ENCODE measurements around the gene DPY19L2. TPM values are rescaled to one million over a fixed set of nuclear protein-coding genes. Genes with fewer than 3 reads are reported as not detected.
"Not testable (repeated sequence)": the region's sequence is repeated elsewhere in the genome, so short reads cannot be mapped to it uniquely, and the experiment has no call there.

Gene DPY19L2
- total RNA-seq, 3 donors from 2014 or later: 1.5 to 3.0 (median 2.3) TPM

DNA sequence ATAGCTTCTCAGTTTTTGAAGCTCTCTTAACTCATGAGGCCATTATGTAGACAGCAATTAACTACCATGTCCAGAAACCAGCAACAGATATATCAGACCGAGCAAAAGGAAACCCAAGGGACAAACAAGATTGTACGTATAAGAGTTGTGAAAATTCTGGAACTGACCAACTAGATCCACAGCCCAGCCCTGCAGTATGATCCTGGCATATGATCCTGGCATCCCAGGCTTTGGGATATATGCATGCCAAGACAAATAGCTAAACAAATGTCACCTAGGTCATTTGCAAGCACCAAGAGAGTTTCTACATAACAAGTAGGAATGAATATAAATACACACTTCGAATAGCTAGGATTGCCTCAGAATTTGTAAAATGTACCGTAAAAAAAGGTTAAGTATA lies 44.0 kb downstream of the DPY19L2 start:
- not testable (repeated sequence) for H3K4me3 Mint-ChIP-seq; H3K27me3 Mint-ChIP-seq (ENCODE audit: low read depth); H3K36me3 Mint-ChIP-seq (ENCODE audit: insufficient read depth); H3K4me1 Mint-ChIP-seq (ENCODE audit: low read depth); DNase-seq; ATAC-seq; H3K9me3 Mint-ChIP-seq

DNA sequence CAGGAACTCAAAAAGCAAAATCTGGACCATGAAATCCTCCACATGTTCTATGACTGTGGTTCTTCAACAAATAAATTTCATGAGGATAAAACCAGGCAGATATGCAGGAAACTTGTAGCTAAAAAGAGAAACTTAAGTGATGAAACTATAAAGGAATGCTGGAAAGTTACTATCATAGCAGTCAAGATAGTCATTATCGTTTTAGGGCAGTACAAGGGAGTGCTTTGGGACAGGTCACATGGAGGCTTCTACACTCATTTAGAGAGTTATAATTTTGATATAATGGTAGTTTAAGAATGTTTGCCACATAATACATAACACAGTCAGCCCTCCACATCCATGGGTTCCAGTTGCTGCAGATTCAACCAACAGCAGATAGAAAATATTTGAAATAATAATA lies 52.7 kb downstream of the DPY19L2 start:
- not testable (repeated sequence) for H3K4me3 Mint-ChIP-seq; H3K27me3 Mint-ChIP-seq (ENCODE audit: low read depth); H3K9me3 Mint-ChIP-seq

DNA sequence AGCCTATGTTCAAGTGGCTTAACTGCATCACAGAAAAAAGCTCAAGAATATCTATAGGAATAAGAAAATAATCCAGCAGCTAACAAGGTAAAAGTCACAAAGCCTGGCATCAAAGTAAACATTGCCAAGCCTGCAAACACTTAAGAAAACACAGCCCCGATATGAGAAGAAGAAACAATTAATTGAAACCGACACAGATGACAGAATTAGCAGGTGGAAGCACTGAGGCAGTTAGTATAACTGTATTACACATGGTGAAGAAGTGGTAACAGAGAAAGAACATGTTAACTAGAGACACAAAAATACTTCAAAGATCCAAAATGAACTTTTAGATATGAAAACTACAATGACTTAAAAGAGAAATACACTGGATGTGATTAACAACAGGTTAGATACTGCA lies 57.0 kb downstream of the DPY19L2 start:
- not testable (repeated sequence) for DNase-seq; H3K27me3 Mint-ChIP-seq (ENCODE audit: low read depth); H3K4me3 Mint-ChIP-seq; H3K4me1 Mint-ChIP-seq (ENCODE audit: low read depth); H3K36me3 Mint-ChIP-seq (ENCODE audit: insufficient read depth); H3K9me3 Mint-ChIP-seq; ATAC-seq

More for the DNA sequence above, 52.7 kb downstream of the DPY19L2 start:
- H3K4me1 Mint-ChIP-seq (ENCODE audit: low read depth); H3K36me3 Mint-ChIP-seq (ENCODE audit: insufficient read depth); DNase-seq; ATAC-seq: not testable (repeated sequence)

DNA sequence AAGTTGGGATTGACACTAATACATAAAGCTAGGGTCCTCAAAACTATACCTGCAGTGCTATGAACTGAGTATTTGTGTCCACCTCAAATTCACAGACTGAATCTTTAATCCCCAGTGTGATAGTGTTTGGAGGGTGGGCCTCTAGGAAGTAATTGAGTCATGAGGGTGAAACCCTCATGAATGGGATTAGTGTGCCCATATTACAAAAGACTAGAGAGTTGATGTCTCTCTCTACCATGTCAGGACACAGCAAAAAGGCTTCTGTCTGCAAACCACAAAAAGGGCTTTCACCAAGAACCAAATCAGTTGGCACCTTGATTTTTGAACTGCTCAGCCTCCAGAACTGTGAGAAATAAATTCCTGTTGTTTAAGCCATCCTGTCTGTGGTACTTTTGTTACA lies 59.0 kb downstream of the DPY19L2 start:
- ATAC-seq; H3K9me3 Mint-ChIP-seq; H3K36me3 Mint-ChIP-seq (ENCODE audit: insufficient read depth); H3K27me3 Mint-ChIP-seq (ENCODE audit: low read depth); H3K4me3 Mint-ChIP-seq; H3K4me1 Mint-ChIP-seq (ENCODE audit: low read depth); DNase-seq: not testable (repeated sequence)

DNA sequence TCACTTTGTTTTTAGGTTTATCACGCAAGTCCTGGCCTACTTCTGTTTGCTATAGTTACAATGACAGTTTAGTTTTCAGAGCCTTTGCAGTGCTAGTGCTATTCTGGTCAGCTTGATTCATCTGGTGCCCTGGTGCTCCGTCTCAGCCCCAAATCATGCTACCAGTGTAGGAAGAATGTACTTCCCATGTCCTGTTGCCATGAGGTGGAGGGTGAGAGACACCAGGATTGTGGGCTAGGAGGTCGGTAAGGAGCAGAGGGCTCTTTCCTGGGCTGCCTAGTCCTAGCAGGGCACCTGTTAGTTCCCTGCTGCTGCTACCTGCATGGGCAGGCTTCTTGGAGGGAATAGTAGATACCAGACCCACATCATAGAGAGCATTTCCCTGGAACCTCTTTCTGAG lies 63.3 kb downstream of the DPY19L2 start:
- not testable (repeated sequence) for H3K9me3 Mint-ChIP-seq; ATAC-seq; H3K27me3 Mint-ChIP-seq (ENCODE audit: low read depth); DNase-seq; H3K4me1 Mint-ChIP-seq (ENCODE audit: low read depth); H3K4me3 Mint-ChIP-seq; H3K36me3 Mint-ChIP-seq (ENCODE audit: insufficient read depth)

DNA sequence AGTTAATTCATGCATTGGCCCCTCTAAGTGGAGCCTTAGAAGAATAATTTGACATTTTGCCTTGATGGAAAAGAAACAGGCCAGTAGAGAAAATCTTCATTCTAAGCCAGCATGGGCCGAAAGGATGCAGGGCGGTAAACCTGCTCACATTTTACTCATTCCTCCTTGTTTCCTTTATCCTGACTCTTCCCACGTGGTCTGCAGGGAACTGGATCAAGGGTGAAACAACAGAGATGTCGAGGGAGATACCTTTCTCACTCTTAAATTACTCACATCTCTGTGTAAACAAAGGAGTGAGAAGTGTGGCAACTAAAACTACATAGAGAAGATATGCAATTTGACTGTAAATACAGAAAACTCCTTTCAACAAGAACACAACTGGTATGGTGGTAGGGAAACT lies 73.5 kb downstream of the DPY19L2 start:
- not testable (repeated sequence) for DNase-seq; H3K4me1 Mint-ChIP-seq (ENCODE audit: low read depth); ATAC-seq; H3K9me3 Mint-ChIP-seq; H3K27me3 Mint-ChIP-seq (ENCODE audit: low read depth); H3K36me3 Mint-ChIP-seq (ENCODE audit: insufficient read depth); H3K4me3 Mint-ChIP-seq

DNA sequence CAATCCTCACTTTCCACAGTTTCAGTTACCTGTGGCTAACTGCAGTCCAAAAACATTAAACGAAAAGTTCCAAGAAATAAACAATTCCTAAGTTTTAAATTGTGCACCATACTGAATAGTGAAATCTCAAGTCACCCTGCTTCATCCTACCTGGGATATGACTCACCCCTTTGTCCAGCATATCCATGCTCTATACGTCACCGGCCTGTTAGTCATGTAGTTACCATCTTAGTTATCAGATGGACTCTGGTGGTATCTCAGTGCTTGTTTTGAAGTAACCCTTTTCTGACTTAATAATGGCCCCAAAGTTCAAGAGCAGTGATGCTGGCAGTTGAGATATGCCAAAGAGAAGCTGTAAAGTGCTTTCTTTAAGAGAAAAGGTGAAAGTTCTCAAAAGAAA lies 83.9 kb downstream of the DPY19L2 start:
- H3K4me1 Mint-ChIP-seq (ENCODE audit: low read depth); H3K36me3 Mint-ChIP-seq (ENCODE audit: insufficient read depth); H3K4me3 Mint-ChIP-seq; H3K9me3 Mint-ChIP-seq; DNase-seq; H3K27me3 Mint-ChIP-seq (ENCODE audit: low read depth); ATAC-seq: not testable (repeated sequence)

DNA sequence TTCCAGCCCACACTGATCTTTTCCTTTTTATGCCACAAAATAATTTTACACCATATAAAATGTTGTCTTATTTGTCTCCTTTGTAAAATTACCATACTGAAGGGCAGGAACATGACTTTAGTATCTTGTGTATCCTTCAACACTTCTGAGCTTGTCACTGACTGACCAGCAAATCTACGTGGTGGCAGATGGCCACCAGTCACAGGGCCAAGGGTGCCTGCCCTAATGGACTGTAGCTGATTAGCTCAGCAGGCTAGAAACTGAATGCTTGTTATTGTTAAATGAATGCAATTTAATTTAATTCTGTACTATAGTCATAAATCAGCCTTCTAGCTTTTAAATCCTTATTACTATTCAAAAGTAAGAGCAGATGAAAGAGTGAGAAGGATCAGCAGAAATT lies 85.0 kb downstream of the DPY19L2 start:
- not testable (repeated sequence) for DNase-seq; ATAC-seq; H3K4me1 Mint-ChIP-seq (ENCODE audit: low read depth); H3K27me3 Mint-ChIP-seq (ENCODE audit: low read depth); H3K36me3 Mint-ChIP-seq (ENCODE audit: insufficient read depth); H3K9me3 Mint-ChIP-seq; H3K4me3 Mint-ChIP-seq

DNA sequence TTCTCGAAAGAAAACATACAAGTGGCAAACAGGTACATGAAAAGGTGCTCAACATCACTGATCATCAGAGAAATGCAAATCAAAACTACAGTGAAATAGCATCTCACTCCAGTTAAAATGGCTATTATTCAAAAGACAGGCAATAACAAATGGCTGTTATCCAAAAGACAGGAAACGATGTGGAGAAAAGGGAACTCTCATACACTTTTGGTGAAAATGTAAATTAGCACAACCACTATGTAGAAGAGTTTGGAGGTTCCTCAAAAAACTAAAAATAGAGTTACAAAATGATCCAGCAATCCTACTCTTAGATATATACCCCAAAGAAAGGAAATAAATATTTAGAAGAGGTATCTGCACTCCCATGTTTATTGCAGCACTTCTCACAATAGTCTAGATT lies 90.7 kb downstream of the DPY19L2 start:
- not testable (repeated sequence) for H3K9me3 Mint-ChIP-seq; DNase-seq; H3K36me3 Mint-ChIP-seq (ENCODE audit: insufficient read depth); ATAC-seq; H3K4me3 Mint-ChIP-seq; H3K27me3 Mint-ChIP-seq (ENCODE audit: low read depth); H3K4me1 Mint-ChIP-seq (ENCODE audit: low read depth)

DNA sequence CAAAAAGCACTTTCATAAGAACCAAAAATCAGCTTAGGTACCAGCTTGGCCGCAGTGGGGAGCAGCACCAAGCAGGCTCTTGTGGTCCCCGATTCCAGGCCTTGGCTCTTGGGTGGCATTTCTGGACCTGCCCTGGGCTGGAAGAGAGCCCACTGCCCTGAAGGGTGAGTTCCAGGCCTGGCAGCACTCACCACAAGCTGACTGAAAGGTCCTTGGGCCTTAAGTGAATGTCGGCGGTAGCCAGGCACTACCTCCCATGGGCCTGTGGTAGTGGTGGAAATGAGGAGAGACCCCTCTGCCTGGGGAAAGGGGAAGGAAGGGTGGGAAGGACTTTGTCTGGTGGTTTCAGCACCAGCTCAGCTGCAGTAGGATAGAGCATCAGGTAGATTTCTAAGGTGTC lies 96.3 kb downstream of the DPY19L2 start:
- not testable (repeated sequence) for DNase-seq; H3K4me1 Mint-ChIP-seq (ENCODE audit: low read depth); H3K36me3 Mint-ChIP-seq (ENCODE audit: insufficient read depth); H3K27me3 Mint-ChIP-seq (ENCODE audit: low read depth); ATAC-seq; H3K4me3 Mint-ChIP-seq; H3K9me3 Mint-ChIP-seq

DNA sequence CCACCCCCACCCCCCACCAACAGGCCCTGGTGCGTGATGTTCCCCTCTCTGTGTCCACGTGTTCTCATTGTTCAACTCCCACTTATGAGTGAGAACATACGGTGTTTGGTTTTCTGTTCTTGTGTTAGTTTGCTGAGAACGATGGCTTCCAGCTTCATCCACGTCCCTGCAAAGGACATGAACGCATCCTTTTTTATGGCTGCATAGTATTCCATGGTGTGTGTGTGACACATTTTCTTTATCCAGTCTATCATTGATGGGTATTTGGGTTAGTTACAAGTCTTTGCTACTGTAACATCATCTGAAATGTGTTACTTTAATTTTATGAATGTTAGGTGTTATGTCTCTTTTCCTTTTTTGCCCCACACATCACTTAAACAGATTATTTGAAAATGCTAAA lies 109.8 kb downstream of the DPY19L2 start:
- DNase-seq; H3K27me3 Mint-ChIP-seq (ENCODE audit: low read depth); H3K4me3 Mint-ChIP-seq; H3K4me1 Mint-ChIP-seq (ENCODE audit: low read depth); H3K9me3 Mint-ChIP-seq; ATAC-seq; H3K36me3 Mint-ChIP-seq (ENCODE audit: insufficient read depth): not testable (repeated sequence)

DNA sequence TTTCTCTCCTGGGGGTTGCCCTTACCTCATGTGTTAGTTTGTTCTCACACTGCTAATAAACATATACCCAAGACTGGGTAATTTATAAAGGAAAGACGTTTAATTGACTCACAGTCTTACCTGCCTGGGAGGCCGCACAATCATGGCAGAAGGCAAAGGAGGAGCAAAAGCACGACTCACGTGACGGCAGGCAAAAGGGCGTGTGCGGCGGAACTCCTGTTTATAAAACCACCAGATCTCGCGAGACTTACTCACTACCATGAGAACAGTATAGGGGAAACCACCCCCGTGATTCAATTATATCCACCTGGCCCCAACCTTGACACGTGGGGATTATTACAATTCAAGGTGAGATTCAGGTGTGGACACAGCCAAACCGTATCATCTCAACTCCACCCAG lies 116.9 kb downstream of the DPY19L2 start:
- not testable (repeated sequence) for H3K36me3 Mint-ChIP-seq (ENCODE audit: insufficient read depth); H3K4me1 Mint-ChIP-seq (ENCODE audit: low read depth); H3K27me3 Mint-ChIP-seq (ENCODE audit: low read depth); H3K9me3 Mint-ChIP-seq; H3K4me3 Mint-ChIP-seq; DNase-seq; ATAC-seq

DNA sequence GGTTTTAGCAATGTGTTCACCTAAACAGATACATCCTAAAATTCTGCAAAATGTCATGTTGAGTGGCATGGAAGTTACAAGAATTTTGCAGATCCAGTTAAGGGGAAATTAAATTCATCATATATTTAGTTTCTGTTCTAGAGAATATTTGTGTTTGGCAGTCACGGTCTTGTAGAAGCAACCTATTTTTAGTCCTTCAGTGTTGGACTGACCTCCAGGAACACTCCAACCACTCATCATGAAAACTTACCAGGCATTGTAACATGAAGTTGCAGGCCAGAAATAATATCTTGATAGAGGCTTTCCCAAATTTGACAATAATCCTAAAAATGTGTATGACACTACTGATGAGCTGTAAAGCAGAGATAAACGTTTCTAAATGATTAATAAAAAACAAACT lies 119.3 kb downstream of the DPY19L2 start:
- H3K9me3 Mint-ChIP-seq: not testable (repeated sequence)

DNA sequence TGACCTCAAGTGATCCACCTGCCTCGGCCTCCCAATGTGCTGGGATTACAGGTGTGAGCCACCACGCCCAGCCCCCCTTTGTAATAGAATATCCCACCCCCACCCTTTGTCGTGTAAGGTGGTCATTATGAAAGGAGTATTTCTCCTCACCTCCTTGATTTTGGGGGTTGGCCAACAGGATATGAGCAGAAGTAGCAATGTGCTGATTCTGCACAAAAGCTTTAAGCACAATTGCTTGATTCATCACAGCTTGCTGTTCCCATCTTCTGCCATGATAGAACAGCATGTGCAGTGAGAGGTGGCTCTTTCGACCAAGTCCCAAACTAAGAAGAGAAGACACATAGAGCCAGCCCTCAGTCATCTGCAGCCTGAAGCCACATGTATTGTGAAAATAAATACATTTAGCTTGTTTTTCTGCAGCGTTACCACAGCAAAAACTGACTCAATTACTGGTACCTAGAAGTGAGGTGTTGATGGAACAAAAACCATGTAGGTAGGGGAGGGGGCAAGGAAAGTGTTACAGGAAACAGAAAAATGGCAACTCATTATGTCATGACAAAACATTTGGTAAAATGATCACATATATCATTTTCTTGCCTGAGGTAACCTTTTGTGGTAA lies 122.9 kb downstream of the DPY19L2 start:
- not testable (repeated sequence) for H3K36me3 Mint-ChIP-seq (ENCODE audit: insufficient read depth); H3K4me3 Mint-ChIP-seq; H3K9me3 Mint-ChIP-seq; H3K27me3 Mint-ChIP-seq (ENCODE audit: low read depth); DNase-seq; ATAC-seq; H3K4me1 Mint-ChIP-seq (ENCODE audit: low read depth)

More for the DNA sequence above, 119.3 kb downstream of the DPY19L2 start:
- not testable (repeated sequence) for H3K36me3 Mint-ChIP-seq (ENCODE audit: insufficient read depth); ATAC-seq; H3K4me1 Mint-ChIP-seq (ENCODE audit: low read depth); DNase-seq; H3K27me3 Mint-ChIP-seq (ENCODE audit: low read depth); H3K4me3 Mint-ChIP-seq

DNA sequence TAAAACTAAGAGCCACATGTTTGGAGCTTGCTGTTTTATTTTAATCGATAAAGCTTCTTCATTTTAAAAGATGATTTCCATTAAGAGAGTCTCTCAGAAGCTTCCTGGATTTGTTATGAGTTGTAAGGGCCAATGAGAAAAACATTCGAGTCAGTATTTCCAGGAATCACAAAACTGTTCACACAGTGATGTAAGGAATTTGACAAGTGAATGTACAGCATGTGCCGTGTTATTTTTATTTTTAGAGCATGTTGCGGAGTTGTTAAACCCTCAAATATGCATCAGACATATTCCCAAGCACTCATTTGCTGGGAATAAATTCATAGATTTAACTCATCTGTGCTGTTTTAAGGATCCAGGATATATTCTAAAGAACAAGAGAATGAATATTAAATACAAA lies 129.6 kb downstream of the DPY19L2 start:
- DNase-seq; H3K4me3 Mint-ChIP-seq; H3K27me3 Mint-ChIP-seq (ENCODE audit: low read depth); H3K9me3 Mint-ChIP-seq; ATAC-seq; H3K4me1 Mint-ChIP-seq (ENCODE audit: low read depth); H3K36me3 Mint-ChIP-seq (ENCODE audit: insufficient read depth): not testable (repeated sequence)

DNA sequence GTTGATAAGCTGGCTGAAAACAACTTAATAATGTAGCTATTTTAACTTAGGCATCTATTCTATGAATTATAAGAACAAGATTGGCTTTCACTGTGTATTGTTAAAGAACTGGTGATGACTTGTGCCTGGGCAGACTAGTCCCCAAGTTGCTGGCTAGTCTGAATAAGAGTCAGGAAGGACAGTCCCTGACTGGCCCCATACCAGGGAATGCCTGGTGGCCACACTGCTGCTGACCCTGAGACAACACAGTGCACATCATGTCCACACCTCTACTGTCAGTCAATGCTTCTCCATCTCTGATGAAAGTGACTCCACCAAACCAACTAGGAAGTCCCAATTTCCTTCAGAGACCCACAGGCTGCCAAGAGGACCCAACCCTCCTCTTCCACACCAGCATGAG lies 130.5 kb downstream of the DPY19L2 start:
- DNase-seq; H3K36me3 Mint-ChIP-seq (ENCODE audit: insufficient read depth); H3K4me1 Mint-ChIP-seq (ENCODE audit: low read depth); H3K9me3 Mint-ChIP-seq; H3K27me3 Mint-ChIP-seq (ENCODE audit: low read depth); ATAC-seq; H3K4me3 Mint-ChIP-seq: not testable (repeated sequence)

Data from activated T-cell treated with anti-CD3 and anti-CD28 coated beads, Interleukin-2, amount 50 U/mL, for 4 hours (primary cell).